ENCODE data around the gene FGFR2. TPM values are rescaled to one million over a fixed set of nuclear protein-coding genes. Genes with fewer than 3 reads are reported as not detected.

Gene FGFR2
- total RNA-seq, 1 experiment from 2014 or later = 0.54 TPM

GRCh38 chr10:121611393-121612159 is 13.3 kb upstream of the FGFR2 start:
- DNase-seq (ENCODE audit: extremely low read depth, low read depth) = no peak

- no peak for DNase-seq (ENCODE audit: extremely low read depth, low read depth)
These were observed 12.6 kb upstream of the FGFR2 start for GRCh38 chr10:121610798-121611323.

- DNase-seq (ENCODE audit: extremely low read depth, low read depth) = no peak
These were observed 11.5 kb upstream of the FGFR2 start for GRCh38 chr10:121609426-121610380.

GRCh38 chr10:121608469-121609190 is 10.4 kb upstream of the FGFR2 start:
- peak; percentile 35 for DNase-seq (ENCODE audit: extremely low read depth, low read depth)

- DNase-seq (ENCODE audit: extremely low read depth, low read depth) = no peak
These were observed 9.2 kb upstream of the FGFR2 start for GRCh38 chr10:121607310-121608055.

- DNase-seq (ENCODE audit: extremely low read depth, low read depth) = no peak
These were observed 7.5 kb upstream of the FGFR2 start for GRCh38 chr10:121605708-121606107.

- DNase-seq (ENCODE audit: extremely low read depth, low read depth) = no peak
These were observed 3.2 kb upstream of the FGFR2 start for GRCh38 chr10:121601458-121601857.

GRCh38 chr10:121600611-121601010 is 2.4 kb upstream of the FGFR2 start:
- DNase-seq (ENCODE audit: extremely low read depth, low read depth) = no peak

GRCh38 chr10:121599947-121600346 is 1.7 kb upstream of the FGFR2 start:
- DNase-seq (ENCODE audit: extremely low read depth, low read depth) = no peak

GRCh38 chr10:121597504-121598262 is 561 bp downstream of the FGFR2 start:
- DNase-seq (ENCODE audit: extremely low read depth, low read depth) = no peak

GRCh38 chr10:121596689-121597503 is 1.3 kb downstream of the FGFR2 start:
- DNase-seq (ENCODE audit: extremely low read depth, low read depth) = no peak

- no peak for DNase-seq (ENCODE audit: extremely low read depth, low read depth)
These were observed 2.2 kb downstream of the FGFR2 start for GRCh38 chr10:121595806-121596688.

GRCh38 chr10:121595351-121595805 is 2.9 kb downstream of the FGFR2 start:
- DNase-seq (ENCODE audit: extremely low read depth, low read depth) = no peak

GRCh38 chr10:121594623-121595350 is 3.5 kb downstream of the FGFR2 start:
- DNase-seq (ENCODE audit: extremely low read depth, low read depth) = no peak

- no peak for DNase-seq (ENCODE audit: extremely low read depth, low read depth)
These were observed 4.2 kb downstream of the FGFR2 start for GRCh38 chr10:121594076-121594475.

- no peak for DNase-seq (ENCODE audit: extremely low read depth, low read depth)
These were observed 4.8 kb downstream of the FGFR2 start for GRCh38 chr10:121593281-121594075.
